Calu3 (cell line): ENCODE measurements around the gene PTPRC. TPM values are rescaled to one million over a fixed set of nuclear protein-coding genes. Genes with fewer than 3 reads are reported as not detected.

Experiments used
- BruUV-seq: library from RNA; stranded (reverse); fragments of 400-500 nt; replicated peaks from 2 replicates; lab custom pipeline; 2021; lab: Mats Ljungman, UMichigan
- CTCF ChIA-PET: fragments of 300-600 bp; sonication (Branson Sonifier 250); formaldehyde crosslinking; loops from one replicate; lab custom pipeline; 2022; ENCODE audit warnings: antibody characterized with exemption; lab: Charles Lee
- DNase-seq: peaks from one replicate; pipeline ENCODE4 v3.0.0; 2022
- H3K27ac Mint-ChIP-seq: one replicate; pipeline ENCODE4 v1.8.0; 2022; ENCODE audit warnings: mixed read lengths; ENCODE audit not compliant: unreplicated experiment
- H3K27me3 Mint-ChIP-seq: one replicate; pipeline ENCODE4 v1.8.0; 2022; ENCODE audit warnings: mixed read lengths; ENCODE audit not compliant: unreplicated experiment
- H3K36me3 Mint-ChIP-seq: one replicate; pipeline ENCODE4 v1.8.0; 2022; ENCODE audit warnings: mild to moderate bottlenecking, moderate library complexity, mixed read lengths; ENCODE audit not compliant: insufficient read depth, unreplicated experiment
- H3K4me1 Mint-ChIP-seq: one replicate; pipeline ENCODE4 v1.8.0; 2022; ENCODE audit warnings: mild to moderate bottlenecking, low read depth, mixed read lengths; ENCODE audit not compliant: unreplicated experiment
- H3K4me3 Mint-ChIP-seq: one replicate; pipeline ENCODE4 v1.8.0; 2022; ENCODE audit warnings: mild to moderate bottlenecking, low read depth, moderate library complexity, mixed read lengths; ENCODE audit not compliant: unreplicated experiment
- H3K9me3 Mint-ChIP-seq: one replicate; pipeline ENCODE4 v1.8.0; 2022; ENCODE audit warnings: low read depth, mixed read lengths; ENCODE audit not compliant: unreplicated experiment
- CTCF ChIP-seq: fragments of 200-600 bp; IDR thresholded peaks from one replicate; pipeline ENCODE4 v1.8.0; 2022; ENCODE audit warnings: antibody characterized with exemption; ENCODE audit not compliant: unreplicated experiment
- intact Hi-C: fragments of 100-400 bp; cut with micrococcal nuclease; formaldehyde crosslinking; loops from one replicate; pipeline ENCODE4 v1.10.0; 2022; ENCODE audit not compliant: unreplicated experiment
- total RNA-seq: library from RNA; stranded (reverse); gene quantifications from 2 replicates; pipeline ENCODE4 v1.2.3, GENCODE V29; 2022

PTPRC gene
- total RNA-seq, 1 experiment from 2014 or later, result not detected

- Mint-ChIP-seq H3K36me3 (peaks cover 7% of the 10 kb centered on the region), H3K27ac (peak overlapping the region; percentile 84), H3K27me3 (no peaks in the 10 kb centered on the region), H3K4me3 (no peak overlapping the region), H3K4me1 (peaks cover 24% of the 10 kb centered on the region), H3K9me3 (no peaks in the 10 kb centered on the region)
- CTCF ChIA-PET, result interaction anchor here (0.6 kb wide), 1 partner anchor 43 kb away, joined by 3 read pairs; no protein-coding TSS in a partner anchor
- BruUV-seq, result no TSS peak
- intact Hi-C loops, result no loop called here
- no peak for TF ChIP-seq CTCF
- DNase-seq, result no peak
Measured at GRCh38 chr1:198700016-198700392, 61.2 kb downstream of the PTPRC start.

- no peak for TF ChIP-seq CTCF
- intact Hi-C loops, result no loop called here
- Mint-ChIP-seq H3K27me3 (no peaks in the 10 kb centered on the region), H3K27ac (peak overlapping the region; percentile 34), H3K4me3 (no peak overlapping the region), H3K9me3 (no peaks in the 10 kb centered on the region), H3K4me1 (peaks cover 24% of the 10 kb centered on the region), H3K36me3 (peaks cover 7% of the 10 kb centered on the region)
- CTCF ChIA-PET, result interaction anchor here (0.6 kb wide), 1 partner anchor 44 kb away, joined by 3 read pairs; no protein-coding TSS in a partner anchor
- no peak for DNase-seq
- no TSS peak for BruUV-seq
Measured at GRCh38 chr1:198700396-198700795, 61.6 kb downstream of the PTPRC start.

GRCh38 chr1:198701250-198701649 is 62.4 kb downstream of the PTPRC start:
- Mint-ChIP-seq H3K9me3 (no peaks in the 10 kb centered on the region), H3K27me3 (no peaks in the 10 kb centered on the region), H3K36me3 (peaks cover 7% of the 10 kb centered on the region), H3K27ac (no peak overlapping the region), H3K4me3 (no peak overlapping the region), H3K4me1 (peaks cover 24% of the 10 kb centered on the region)
- CTCF ChIA-PET, result no interaction called here
- no TSS peak for BruUV-seq
- no peak for TF ChIP-seq CTCF
- no peak for DNase-seq
- intact Hi-C loops, result no loop called here

GRCh38 chr1:198701766-198702539 is 63.1 kb downstream of the PTPRC start:
- intact Hi-C loops, result no loop called here
- no peak for DNase-seq
- H3K27ac Mint-ChIP-seq, result no peak overlapping the region
- H3K9me3 Mint-ChIP-seq, result no peaks in the 10 kb centered on the region
- CTCF ChIA-PET, result no interaction called here
- H3K4me1 Mint-ChIP-seq, result peaks cover 24% of the 10 kb centered on the region
- no TSS peak for BruUV-seq
- no peak for TF ChIP-seq CTCF
- no peaks in the 10 kb centered on the region for H3K27me3 Mint-ChIP-seq
- H3K36me3 Mint-ChIP-seq, result peaks cover 7% of the 10 kb centered on the region
- no peak overlapping the region for H3K4me3 Mint-ChIP-seq
